Activated B cell treated with CpG ODN at 0.5 μM for 24 hours (primary cell): ENCODE measurements around the gene LRRC27. TPM values are rescaled to one million over a fixed set of nuclear protein-coding genes. Genes with fewer than 3 reads are reported as not detected.
"Not testable (repeated sequence)": the region's sequence is repeated elsewhere in the genome, so short reads cannot be mapped to it uniquely, and the experiment has no call there.

Experiments used
- ATAC-seq: fragments of 200-7000 bp; cut with Tn5 transposase; one replicate; pipeline ENCODE4 v1.10.0; 2021; ENCODE audit warnings: low read depth, mild to moderate bottlenecking, moderate library complexity
- CTCF ChIA-PET: fragments of 350-600 bp; sonication (Branson Sonifier 250); formaldehyde crosslinking; loops from one replicate; lab custom pipeline; 2021; ENCODE audit warnings: antibody characterized with exemption; lab: Charles Lee
- POLR2A ChIA-PET: fragments of 350-600 bp; sonication (Branson Sonifier 250); formaldehyde crosslinking; loops from one replicate; lab custom pipeline; 2021; ENCODE audit warnings: antibody characterized with exemption; lab: Charles Lee
- DNase-seq: peaks from one replicate; pipeline ENCODE4 v3.0.0; 2022
- H3K27ac Mint-ChIP-seq: one replicate; pipeline ENCODE4 v1.8.0; 2020; ENCODE audit warnings: mixed read lengths
- H3K27me3 Mint-ChIP-seq: one replicate; pipeline ENCODE4 v1.8.0; 2021; ENCODE audit warnings: mixed read lengths
- H3K36me3 Mint-ChIP-seq: one replicate; pipeline ENCODE4 v1.8.0; 2021; ENCODE audit warnings: low read depth, mixed read lengths
- H3K4me1 Mint-ChIP-seq: one replicate; pipeline ENCODE4 v1.8.0; 2021; ENCODE audit warnings: mixed read lengths
- H3K4me3 Mint-ChIP-seq: one replicate; pipeline ENCODE4 v1.8.0; 2020; ENCODE audit warnings: mild to moderate bottlenecking, mixed read lengths
- H3K9me3 Mint-ChIP-seq: one replicate; pipeline ENCODE4 v1.8.0; 2020; ENCODE audit warnings: mixed read lengths
- CTCF ChIP-seq: fragments of 200-600 bp; IDR thresholded peaks from one replicate; pipeline ENCODE4 v1.8.0; 2022; ENCODE audit warnings: antibody characterized with exemption, mild to moderate bottlenecking
- intact Hi-C: fragments of 100-400 bp; cut with micrococcal nuclease; formaldehyde crosslinking; loops from one replicate; pipeline ENCODE4 v1.15.1; 2024
- total RNA-seq: library from RNA; stranded (reverse); gene quantifications from 2 replicates; pipeline ENCODE4 v1.2.3, GENCODE V29; 2022

The LRRC27 gene
- total RNA-seq, 1 donor from 2014 or later: 15.2 TPM

DNA sequence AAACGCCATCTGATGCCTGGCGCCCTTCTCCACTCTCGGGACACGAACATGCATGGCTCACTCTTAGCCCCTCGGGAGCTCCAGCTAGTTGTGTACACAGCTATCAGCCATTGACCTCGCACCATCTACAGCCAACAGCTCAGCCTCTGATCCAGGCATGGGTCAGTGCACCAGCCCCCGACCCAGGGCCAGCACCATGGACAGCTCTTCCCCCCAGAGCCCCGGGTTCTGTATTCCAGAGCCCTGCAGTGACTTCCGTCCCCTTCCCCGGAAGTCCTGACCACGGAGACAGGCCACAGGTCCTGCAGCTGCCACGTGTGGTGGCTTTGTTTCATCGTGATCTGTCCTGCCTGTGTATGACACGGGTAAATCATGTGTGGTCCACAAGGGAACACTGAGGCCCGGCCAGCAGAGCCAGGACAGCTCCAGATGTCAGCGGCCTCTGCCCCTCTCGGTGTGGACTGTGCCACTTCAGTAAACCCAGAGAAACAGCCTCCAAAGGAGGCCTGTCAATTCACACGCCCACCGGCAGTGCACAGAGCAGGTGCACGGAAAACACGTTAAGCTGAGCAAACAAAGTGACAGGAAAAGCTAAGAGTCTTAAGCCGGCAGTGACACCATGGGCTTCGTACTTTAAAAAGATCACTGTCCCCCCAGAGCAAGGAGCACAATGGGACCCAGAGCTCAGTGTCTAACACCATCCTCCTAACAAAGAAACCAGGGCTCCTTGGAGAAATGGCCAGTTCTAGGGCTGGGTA is 37.3 kb upstream of the LRRC27 start:
- H3K9me3 Mint-ChIP-seq: no peaks in the 10 kb centered on the region
- peaks cover 9% of the 10 kb centered on the region for H3K4me1 Mint-ChIP-seq
- ATAC-seq (no peak), DNase-seq (no peak)
- H3K4me3 Mint-ChIP-seq: no peak overlapping the region
- no peak overlapping the region for H3K27ac Mint-ChIP-seq
- ChIA-PET CTCF (no interaction called here), POLR2A (no interaction called here)
- intact Hi-C loops: no loop called here
- H3K36me3 Mint-ChIP-seq: no peaks in the 10 kb centered on the region
- H3K27me3 Mint-ChIP-seq: peaks cover 7% of the 10 kb centered on the region
- no peak for TF ChIP-seq CTCF

GRCh38 chr10:132295481-132295880 is 36.5 kb upstream of the LRRC27 start:
- POLR2A ChIA-PET, intact Hi-C loops, H3K36me3 Mint-ChIP-seq, H3K27me3 Mint-ChIP-seq, DNase-seq, ATAC-seq, H3K27ac Mint-ChIP-seq, H3K4me3 Mint-ChIP-seq, H3K9me3 Mint-ChIP-seq, H3K4me1 Mint-ChIP-seq, CTCF ChIA-PET: not testable (repeated sequence)

- Mint-ChIP-seq H3K9me3 (no peaks in the 10 kb centered on the region), H3K27ac (no peak overlapping the region), H3K4me3 (no peak overlapping the region), H3K27me3 (peaks cover 5% of the 10 kb centered on the region), H3K4me1 (peaks cover 9% of the 10 kb centered on the region), H3K36me3 (no peaks in the 10 kb centered on the region)
- ChIA-PET CTCF (no interaction called here), POLR2A (no interaction called here)
- intact Hi-C loops: no loop called here
- DNase-seq: no peak
- ATAC-seq: no peak
- no peak for TF ChIP-seq CTCF
Measured at GRCh38 chr10:132296666-132297443, 35.1 kb upstream of the LRRC27 start.

GRCh38 chr10:132297526-132297925 is 34.5 kb upstream of the LRRC27 start:
- ATAC-seq: no peak
- H3K4me1 Mint-ChIP-seq: peaks cover 9% of the 10 kb centered on the region
- no peak overlapping the region for H3K4me3 Mint-ChIP-seq
- no peaks in the 10 kb centered on the region for H3K9me3 Mint-ChIP-seq
- intact Hi-C loops: no loop called here
- POLR2A ChIA-PET: no interaction called here
- no peak for DNase-seq
- no peak overlapping the region for H3K27ac Mint-ChIP-seq
- no peaks in the 10 kb centered on the region for H3K36me3 Mint-ChIP-seq
- CTCF ChIA-PET: no interaction called here
- peaks cover 5% of the 10 kb centered on the region for H3K27me3 Mint-ChIP-seq
- TF ChIP-seq CTCF: no peak

GRCh38 chr10:132298038-132298881 is 33.7 kb upstream of the LRRC27 start:
- H3K4me1 Mint-ChIP-seq: peaks cover 9% of the 10 kb centered on the region
- ATAC-seq (no peak), DNase-seq (no peak)
- POLR2A ChIA-PET: no interaction called here
- CTCF ChIA-PET: interaction anchor here (0.5 kb wide), 1 partner anchor 89 kb away, joined by 3 read pairs; no protein-coding TSS in a partner anchor
- H3K27ac Mint-ChIP-seq: no peak overlapping the region
- intact Hi-C loops: no loop called here
- no peak overlapping the region for H3K4me3 Mint-ChIP-seq
- peaks cover 5% of the 10 kb centered on the region for H3K27me3 Mint-ChIP-seq
- TF ChIP-seq CTCF: no peak
- H3K36me3 Mint-ChIP-seq: no peaks in the 10 kb centered on the region
- no peaks in the 10 kb centered on the region for H3K9me3 Mint-ChIP-seq
